Gastroesophageal sphincter (tissue), 4 donors: ENCODE measurements around the gene LRRC51. TPM values are rescaled to one million over a fixed set of nuclear protein-coding genes. Genes with fewer than 3 reads are reported as not detected.

Experiments used
- ATAC-seq: fragments of 150-250 bp; one replicate; pipeline ENCODE4 v1.9.1; 2016; ENCODE audit warnings: mild to moderate bottlenecking, moderate library complexity
- H3K27ac ChIP-seq, 4 donors: fragments of 200-600 bp; sonication (generic) in 3 of 4; 1 replicate in 3 of 4; 2 replicates in 1 of 4; pipeline ENCODE4 v1.5.1; 2016 to 2019
- H3K27me3 ChIP-seq: fragments of 200-600 bp; sonication (generic); one replicate; pipeline ENCODE4 v1.5.1; 2019
- H3K36me3 ChIP-seq, 2 donors: fragments of 200-600 bp; sonication (generic); one replicate each; pipeline ENCODE4 v1.5.1; 2019; ENCODE audit warnings: control low read depth in 1 of 2
- H3K4me1 ChIP-seq, 3 donors: fragments of 200-600 bp; sonication (generic); 1 replicate in 2 of 3; 2 replicates in 1 of 3; pipeline ENCODE4 v1.5.1; 2016 to 2019; ENCODE audit warnings: control low read depth in 2 of 3
- H3K4me3 ChIP-seq, 2 donors: fragments of 200-600 bp; sonication (generic); one replicate each; pipeline ENCODE4 v1.5.1; 2019; ENCODE audit warnings: mild to moderate bottlenecking in 1 of 2, moderate library complexity in 1 of 2
- H3K9me3 ChIP-seq, 3 donors: fragments of 200-600 bp; sonication (generic); one replicate each; pipeline ENCODE4 v1.5.1; 2017 to 2019; ENCODE audit warnings: control low read depth in 2 of 3
- CTCF ChIP-seq, 4 experiments: fragments of 200-600 bp in 2 of 4; fragments of 450-650 bp in 2 of 4; sonication (generic) in 1 of 4; IDR thresholded peaks; one replicate each; pipeline ENCODE4 v1.5.1; 2017 to 2019; ENCODE audit warnings: antibody characterized with exemption in 4 of 4, mild to moderate bottlenecking in 2 of 4, moderate library complexity in 2 of 4
- EP300 ChIP-seq: sonication (generic); formaldehyde crosslinking; IDR thresholded peaks from one replicate; pipeline ENCODE4 v1.6.1; 2017; ENCODE audit warnings: antibody characterized with exemption, mild to moderate bottlenecking
- POLR2A ChIP-seq, 2 donors: fragments of 450-650 bp; IDR thresholded peaks; one replicate each; pipeline ENCODE4 v1.6.1; 2017; ENCODE audit warnings: antibody characterized with exemption in 2 of 2, mild to moderate bottlenecking in 2 of 2, moderate library complexity in 1 of 2
- POLR2AphosphoS5 ChIP-seq: sonication (generic); formaldehyde crosslinking; IDR thresholded peaks from one replicate; pipeline ENCODE4 v1.6.1; 2017; ENCODE audit warnings: antibody characterized with exemption
- WGBS, 2 donors: methylation state at CpG; one replicate each; pipeline ENCODE4 v1.1.5; 2018; ENCODE audit warnings: low coverage in 1 of 2; 5-methylcytosine and 5-hydroxymethylcytosine counted together
- total RNA-seq, 4 donors: library from RNA; depleted of rRNA; stranded (reverse); fragments of >200 nt; gene quantifications; one replicate each; pipeline ENCODE4 v1.1.0, GENCODE V29; 2016

Gene LRRC51
- total RNA-seq, 4 donors from 2014 or later: 6.4 to 18.4 (median 10.7) TPM

DNA sequence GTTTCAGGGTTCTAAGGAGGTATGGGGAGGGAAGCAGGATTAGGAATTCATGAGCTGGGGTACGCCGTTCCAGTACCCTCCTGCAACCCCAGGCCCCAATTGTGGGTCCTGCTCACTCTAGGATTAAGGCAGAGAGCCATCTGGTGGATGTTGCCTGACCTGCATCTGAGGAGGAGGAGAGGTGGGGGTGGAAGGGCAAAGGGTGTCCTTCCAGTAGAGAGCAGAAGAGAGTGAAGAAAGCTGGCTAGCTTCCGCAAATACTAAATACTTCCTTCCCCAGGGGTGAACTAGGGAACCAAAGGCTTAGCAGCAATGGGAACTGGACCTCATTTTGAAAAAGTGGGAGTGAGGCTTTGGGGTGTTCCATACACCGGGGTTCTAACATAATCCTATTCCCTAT, 10.6 kb downstream of the LRRC51 start:
- ATAC-seq: peak; percentile 85
- peaks cover 0 to 62% of the 10 kb centered on the region in 2 donors for H3K36me3 ChIP-seq
- WGBS, 2 donors: 21 to 35% methylated on average over 2 of the region's 4 CpGs

GRCh38 chr11:72098741-72099140, 18.1 kb downstream of the LRRC51 start:
- Histone ChIP-seq H3K4me1 (peaks cover 0 to 47% (median 24%) of the 10 kb centered on the region in 3 donors), H3K4me3 (no peak overlapping the region), H3K27ac (no peak overlapping the region), H3K9me3 (no peaks in the 10 kb centered on the region), H3K27me3 (no peaks in the 10 kb centered on the region), H3K36me3 (peaks cover 2 to 67% of the 10 kb centered on the region in 2 donors)
- TF ChIP-seq EP300 (no peak), CTCF (IDR thresholded peaks at IDR 0.05) (no peak), POLR2AphosphoS5 (no peak), POLR2A (IDR thresholded peaks at IDR 0.05) (no peak)
- WGBS, 2 donors: no CpG with 5 or more reads among the region's 3 CpGs
- no peak for ATAC-seq

More for the DNA sequence above, 10.6 kb downstream of the LRRC51 start:
- H3K4me1 ChIP-seq: peaks cover 0 to 14% (median 3%) of the 10 kb centered on the region in 3 donors
- no peaks in the 10 kb centered on the region for H3K27me3 ChIP-seq
- peak overlapping the region in 3 of 4 donors; percentile 44 to 66 (median 60) for H3K27ac ChIP-seq
- peak; percentile 31 for TF ChIP-seq POLR2AphosphoS5
- peak; percentile 70 to 94 (median 90) for TF ChIP-seq CTCF (IDR thresholded peaks at IDR 0.05)
- TF ChIP-seq POLR2A (IDR thresholded peaks at IDR 0.05): no peak
- H3K4me3 ChIP-seq: no peak overlapping the region
- no peaks in the 10 kb centered on the region for H3K9me3 ChIP-seq

DNA sequence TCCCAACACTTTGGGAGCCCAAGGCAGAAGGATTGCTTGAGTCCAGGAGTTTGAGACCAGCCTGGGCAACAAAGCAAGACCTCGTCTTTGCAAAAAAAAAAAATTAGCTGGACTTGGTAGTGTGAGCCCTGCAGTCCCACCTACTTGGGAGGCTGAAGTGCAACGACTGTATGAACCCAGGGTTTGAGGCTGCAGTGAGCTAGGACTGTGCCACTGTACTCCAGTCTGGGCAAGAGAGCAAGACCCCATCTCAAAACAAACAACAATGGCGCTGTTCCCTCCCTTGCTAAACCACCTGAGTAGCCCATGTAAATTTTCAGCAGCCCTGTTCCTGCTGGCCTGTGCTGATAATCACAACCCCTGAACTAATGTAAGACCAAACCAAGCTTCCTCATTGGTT, 19.4 kb downstream of the LRRC51 start:
- 57 to 83% methylated on average over 1 to 3 of the region's 3 CpGs for WGBS, 2 donors
- Histone ChIP-seq H3K27me3 (no peaks in the 10 kb centered on the region), H3K27ac (no peak overlapping the region), H3K9me3 (no peaks in the 10 kb centered on the region), H3K4me1 (peaks cover 0 to 52% (median 24%) of the 10 kb centered on the region in 3 donors), H3K36me3 (peaks cover 2 to 55% of the 10 kb centered on the region in 2 donors), H3K4me3 (no peak overlapping the region)
- no peak for TF ChIP-seq CTCF (IDR thresholded peaks at IDR 0.05)
- TF ChIP-seq POLR2A (IDR thresholded peaks at IDR 0.05): no peak
- TF ChIP-seq POLR2AphosphoS5: no peak
- TF ChIP-seq EP300: no peak
- ATAC-seq: no peak

DNA sequence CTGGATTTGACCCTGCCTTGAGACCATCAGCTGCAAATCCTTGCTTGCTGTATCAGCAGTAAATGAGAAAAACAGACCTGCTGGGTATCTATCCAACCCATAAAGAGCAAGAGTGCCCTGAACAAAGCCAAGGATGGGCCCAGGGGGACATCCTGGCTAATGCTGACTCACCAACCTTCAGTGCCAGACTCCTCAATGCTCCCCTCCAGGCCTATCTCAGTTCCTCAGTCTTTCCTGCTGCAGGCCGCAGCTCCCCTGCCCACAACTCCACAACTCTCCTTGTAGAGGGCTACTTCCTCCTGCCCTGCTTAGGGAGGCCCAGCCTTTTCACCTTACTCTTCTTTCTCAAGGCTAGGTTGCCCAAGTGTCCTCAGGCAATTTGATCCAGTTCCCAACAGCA, 19.8 kb downstream of the LRRC51 start:
- H3K27ac ChIP-seq: peak overlapping the region in 1 of 4 donors; percentile 10
- peaks cover 0 to 52% (median 24%) of the 10 kb centered on the region in 3 donors for H3K4me1 ChIP-seq
- H3K9me3 ChIP-seq: no peaks in the 10 kb centered on the region
- ATAC-seq: no peak
- no peaks in the 10 kb centered on the region for H3K27me3 ChIP-seq
- TF ChIP-seq POLR2A (IDR thresholded peaks at IDR 0.05): no peak
- no peak for TF ChIP-seq CTCF (IDR thresholded peaks at IDR 0.05)
- no peak for TF ChIP-seq POLR2AphosphoS5
- TF ChIP-seq EP300: no peak
- 86% methylated on average over 1 of the region's 1 CpG; no CpG with 5 or more reads in 1 of the 2 donors for WGBS, 2 donors
- peaks cover 2 to 50% of the 10 kb centered on the region in 2 donors for H3K36me3 ChIP-seq
- H3K4me3 ChIP-seq: no peak overlapping the region

DNA sequence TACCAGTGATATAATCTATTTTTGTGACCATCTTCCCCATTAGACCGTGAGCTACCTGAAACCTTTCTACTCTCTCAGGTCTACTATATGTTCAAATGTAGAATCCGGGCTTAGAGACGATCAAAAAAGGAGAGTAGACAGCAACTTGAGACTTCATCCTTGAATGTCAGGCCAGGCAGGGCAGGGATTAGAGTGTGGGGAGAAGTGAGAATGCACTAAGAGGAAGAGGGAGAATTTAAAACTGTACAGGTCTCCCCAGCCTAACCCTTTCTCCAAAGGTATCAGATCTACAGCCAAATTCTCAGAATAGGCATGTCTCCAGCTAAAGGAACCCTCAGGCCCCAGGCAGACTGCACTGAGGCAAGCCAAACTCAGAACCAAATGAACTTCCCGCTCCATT, 21.5 kb downstream of the LRRC51 start:
- Histone ChIP-seq H3K4me1 (peaks cover 0 to 52% (median 24%) of the 10 kb centered on the region in 3 donors), H3K36me3 (peaks cover 2 to 33% of the 10 kb centered on the region in 2 donors), H3K27ac (peak overlapping the region; percentile 72 to 97 (median 93)), H3K27me3 (no peaks in the 10 kb centered on the region), H3K9me3 (no peaks in the 10 kb centered on the region), H3K4me3 (peak overlapping the region; percentile 60 to 71)
- no peak for ATAC-seq
- 38 to 40% methylated on average over 3 to 4 of the region's 4 CpGs for WGBS, 2 donors
- TF ChIP-seq POLR2AphosphoS5: no peak
- TF ChIP-seq CTCF (IDR thresholded peaks at IDR 0.05): no peak
- no peak for TF ChIP-seq EP300
- TF ChIP-seq POLR2A (IDR thresholded peaks at IDR 0.05): no peak
